AG10803 (cell line): ENCODE data around the gene PNMA1.

Experiments
- DNase-seq: peaks from one replicate; pipeline ENCODE4 v3.0.0; 2010; ENCODE audit warnings: low read depth
- H3K4me3 ChIP-seq: 2 replicates; pipeline ENCODE4 v1.5.1; 2011; ENCODE audit warnings: mild to moderate bottlenecking, low read length, control low read depth
- CTCF ChIP-seq: conservative IDR thresholded peaks from 2 replicates; pipeline ENCODE4 v1.5.1; 2011; ENCODE audit warnings: mild to moderate bottlenecking, low read length, control low read depth, inconsistent platforms

PNMA1 gene

GRCh38 chr14:73759183-73759713 lies 45.1 kb upstream of the PNMA1 start:
- no peak for TF ChIP-seq CTCF
- DNase-seq, result peak; percentile 61
- peak overlapping the region; percentile 89 for H3K4me3 ChIP-seq

- peak; percentile 59 for TF ChIP-seq CTCF
- H3K4me3 ChIP-seq, result peak overlapping the region; percentile 89
- DNase-seq, result peak; percentile 44
Measured at GRCh38 chr14:73758392-73759182, 44.4 kb upstream of the PNMA1 start.

- no peak for DNase-seq
- no peak for TF ChIP-seq CTCF
- H3K4me3 ChIP-seq, result peak overlapping the region; percentile 89
Measured at GRCh38 chr14:73757876-73758391, 43.8 kb upstream of the PNMA1 start.

GRCh38 chr14:73757381-73757780 lies 43.2 kb upstream of the PNMA1 start:
- no peak for DNase-seq
- TF ChIP-seq CTCF, result no peak
- peak overlapping the region; percentile 89 for H3K4me3 ChIP-seq

GRCh38 chr14:73755434-73756014 lies 41.3 kb upstream of the PNMA1 start:
- no peak for DNase-seq
- H3K4me3 ChIP-seq, result peak overlapping the region; percentile 47; the same call in 1 of the 2 replicates
- no peak for TF ChIP-seq CTCF

- DNase-seq, result peak; percentile 74
- TF ChIP-seq CTCF, result no peak
- peak overlapping the region; percentile 47 for H3K4me3 ChIP-seq
Measured at GRCh38 chr14:73754911-73755360, 40.8 kb upstream of the PNMA1 start.
